GM18858 (cell line): ENCODE results near the gene BTBD19.
"Not testable (repeated sequence)": the region's sequence is repeated elsewhere in the genome, so short reads cannot be mapped to it uniquely, and the experiment has no call there.

Experiments
- ATAC-seq: cut with Tn5 transposase; IDR thresholded peaks from one replicate; pipeline ENCODE4 v1.9.1; 2021; ENCODE audit not compliant: unreplicated experiment

BTBD19 gene

GRCh38 chr1:44808063-44808937 is at the start of gene BTBD19:
TSS of gene BTBD19 (plus strand) at chr1:44808523. CDS start at chr1:44808821, 298 bp downstream.
- no peak for ATAC-seq

GRCh38 chr1:44759077-44759476 is 49.2 kb upstream of the BTBD19 start:
- no peak for ATAC-seq

GRCh38 chr1:44760876-44761275 is 47.4 kb upstream of the BTBD19 start:
- ATAC-seq, result no peak

GRCh38 chr1:44766421-44766820 is 41.9 kb upstream of the BTBD19 start:
- not testable (repeated sequence) for ATAC-seq

GRCh38 chr1:44775078-44775929 is 33.0 kb upstream of the BTBD19 start, which contains the start of gene RPS8:
TSS of gene RPS8 (plus strand) at chr1:44775540. CDS start at chr1:44775597, 57 bp downstream.
- peak; percentile 52 for ATAC-seq

- ATAC-seq, result no peak
Observed at GRCh38 chr1:44775930-44776729, 32.2 kb upstream of the BTBD19 start.

- no peak for ATAC-seq
Observed at GRCh38 chr1:44776730-44777068, 31.6 kb upstream of the BTBD19 start.

GRCh38 chr1:44777547-44777946 is 30.8 kb upstream of the BTBD19 start:
- no peak for ATAC-seq

- no peak for ATAC-seq
Observed at GRCh38 chr1:44777969-44778635, 30.2 kb upstream of the BTBD19 start.

GRCh38 chr1:44778705-44779576 is 29.4 kb upstream of the BTBD19 start:
- ATAC-seq, result no peak

GRCh38 chr1:44780583-44781121 is 27.7 kb upstream of the BTBD19 start:
- ATAC-seq, result no peak

GRCh38 chr1:44783697-44784093 is 24.6 kb upstream of the BTBD19 start:
- no peak for ATAC-seq

- no peak for ATAC-seq
Observed at GRCh38 chr1:44784094-44785028, 24.0 kb upstream of the BTBD19 start.

- ATAC-seq, result no peak
Observed at GRCh38 chr1:44785029-44785380, 23.3 kb upstream of the BTBD19 start.

- no peak for ATAC-seq
Observed at GRCh38 chr1:44785501-44786137, 22.7 kb upstream of the BTBD19 start.

GRCh38 chr1:44786138-44786840 is 22.0 kb upstream of the BTBD19 start:
- ATAC-seq, result no peak

- ATAC-seq, result no peak
Observed at GRCh38 chr1:44786841-44787426, 21.4 kb upstream of the BTBD19 start.
